ENCODE results near the gene SEC14L2.

The SEC14L2 gene

GRCh38 chr22:30347255-30347892, 49.4 kb upstream of the SEC14L2 start:
- Histone ChIP-seq H3K4me3 (ENCODE audit: low read depth, low read length) (no peak overlapping the region), H3K27ac (ENCODE audit: extremely low read depth, low read depth, low read length) (no peak overlapping the region), H3K9me3 (ENCODE audit: control insufficient read depth, insufficient read depth, low read depth, low read length) (no peaks in the 10 kb centered on the region), H3K4me1 (ENCODE audit: control insufficient read depth, insufficient read depth, low read length) (no peaks in the 10 kb centered on the region), H3K36me3 (ENCODE audit: control insufficient read depth in 2 of 2, insufficient read depth in 1 of 2, low read length in 2 of 2) (peaks cover 78 to 99% of the 10 kb centered on the region in 2 experiments)
- POLR2A ChIA-PET = interaction anchor here (1.5 to 1.6 kb wide), 2 partner anchors 9 to 21 kb away, joined by 4 to 5 read pairs; partner anchors contain the start of genes CCDC157, SF3A1 and TBC1D10A
- CTCF ChIA-PET = interaction anchor here (0.8 kb wide), 1 partner anchor 32 kb away, joined by 3 read pairs; no protein-coding TSS in a partner anchor
- no peak for TF ChIP-seq ZNF341 (tag by site-specific recombination; IDR thresholded peaks at IDR 0.05; ENCODE audit: low read depth)
- no peak for TF ChIP-seq ZBTB21 (tag by site-specific recombination; IDR thresholded peaks at IDR 0.05)
- TF ChIP-seq ZNF221 (tag by site-specific recombination; IDR thresholded peaks at IDR 0.05; ENCODE audit: borderline replicate concordance) = no peak
- TF ChIP-seq ZNF311 (tag by site-specific recombination; IDR thresholded peaks at IDR 0.05; ENCODE audit: borderline replicate concordance) = no peak
- no peak for TF ChIP-seq ZNF639 (tag by site-specific recombination; IDR thresholded peaks at IDR 0.05)
- no peak for TF ChIP-seq ZNF776 (tag by site-specific recombination; IDR thresholded peaks at IDR 0.05; ENCODE audit: borderline replicate concordance)

- Histone ChIP-seq H3K27ac (ENCODE audit: extremely low read depth, low read depth, low read length) (no peak overlapping the region), H3K4me1 (ENCODE audit: control insufficient read depth, insufficient read depth, low read length) (no peaks in the 10 kb centered on the region), H3K4me3 (ENCODE audit: low read depth, low read length) (no peak overlapping the region), H3K36me3 (ENCODE audit: control insufficient read depth in 2 of 2, insufficient read depth in 1 of 2, low read length in 2 of 2) (peaks cover 74 to 98% of the 10 kb centered on the region in 2 experiments), H3K9me3 (ENCODE audit: control insufficient read depth, insufficient read depth, low read depth, low read length) (no peaks in the 10 kb centered on the region)
- no peak for TF ChIP-seq ZNF837 (tag by site-specific recombination; IDR thresholded peaks at IDR 0.05)
- TF ChIP-seq ZNF658 (tag by site-specific recombination; IDR thresholded peaks at IDR 0.05) = no peak
- TF ChIP-seq ZNF776 (tag by site-specific recombination; IDR thresholded peaks at IDR 0.05; ENCODE audit: borderline replicate concordance) = no peak
- TF ChIP-seq ZNF747 (tag by site-specific recombination; IDR thresholded peaks at IDR 0.05) = no peak
- TF ChIP-seq ZBTB49 (tag by site-specific recombination; IDR thresholded peaks at IDR 0.05; ENCODE audit: low read depth) = no peak
- no peak for TF ChIP-seq ZNF596 (tag by site-specific recombination; IDR thresholded peaks at IDR 0.05)
- no peak for TF ChIP-seq WT1 (tag by site-specific recombination; IDR thresholded peaks at IDR 0.05)
- ChIA-PET POLR2A (interaction anchor here (1.5 kb wide), 1 partner anchor 8 kb away, joined by 4 read pairs; the partner anchor contains the start of genes CCDC157 and SF3A1), CTCF (interaction anchor here (1.2 kb wide), 1 partner anchor 39 kb away, joined by 3 read pairs; no protein-coding TSS in a partner anchor)
These were observed 48.4 kb upstream of the SEC14L2 start for GRCh38 chr22:30348404-30348803.

GRCh38 chr22:30348809-30349208, 48.0 kb upstream of the SEC14L2 start:
- TF ChIP-seq ZBTB7A (tag by site-specific recombination; IDR thresholded peaks at IDR 0.05; ENCODE audit: low read depth) (no peak), ZBTB48 (tag by site-specific recombination; IDR thresholded peaks at IDR 0.05) (no peak), ZNF658 (tag by site-specific recombination; IDR thresholded peaks at IDR 0.05) (no peak), ZNF664 (tag by site-specific recombination; IDR thresholded peaks at IDR 0.05) (no peak), MEIS1 (CRISPR knock-in tag; IDR thresholded peaks at IDR 0.05; ENCODE audit: borderline replicate concordance) (no peak), ZBTB49 (tag by site-specific recombination; IDR thresholded peaks at IDR 0.05; ENCODE audit: low read depth) (no peak), ZNF292 (tag by site-specific recombination; IDR thresholded peaks at IDR 0.05; ENCODE audit: borderline replicate concordance, low read depth) (no peak), ZNF571 (tag by site-specific recombination; IDR thresholded peaks at IDR 0.05) (no peak), ZNF146 (tag by site-specific recombination; IDR thresholded peaks at IDR 0.05) (no peak)
- H3K4me1 ChIP-seq (ENCODE audit: control insufficient read depth, insufficient read depth, low read length) = no peaks in the 10 kb centered on the region
- peaks cover 71 to 97% of the 10 kb centered on the region in 2 experiments for H3K36me3 ChIP-seq (ENCODE audit: control insufficient read depth in 2 of 2, insufficient read depth in 1 of 2, low read length in 2 of 2)
- H3K9me3 ChIP-seq (ENCODE audit: control insufficient read depth, insufficient read depth, low read depth, low read length) = no peaks in the 10 kb centered on the region
- no peak overlapping the region for H3K4me3 ChIP-seq (ENCODE audit: low read depth, low read length)
- CTCF ChIA-PET = interaction anchor here (1.2 kb wide), 1 partner anchor 39 kb away, joined by 3 read pairs; no protein-coding TSS in a partner anchor
- no peak overlapping the region for H3K27ac ChIP-seq (ENCODE audit: extremely low read depth, low read depth, low read length)
- POLR2A ChIA-PET = interaction anchor here (1.1 to 1.7 kb wide), 2 partner anchors 19 to 48 kb away, joined by 3 read pairs; partner anchors contain the start of gene SEC14L2

All from HEK293 (cell line).